Ammon's horn (tissue), 1 donor: Measurements from ENCODE around the gene HAPSTR1.
"Not testable (repeated sequence)": the region's sequence is repeated elsewhere in the genome, so short reads cannot be mapped to it uniquely, and the experiment has no call there.

Experiments
- DNase-seq: peaks from one replicate; pipeline ENCODE4 v3.0.0-alpha.2; 2016; ENCODE audit warnings: low spot score

The HAPSTR1 gene

DNA sequence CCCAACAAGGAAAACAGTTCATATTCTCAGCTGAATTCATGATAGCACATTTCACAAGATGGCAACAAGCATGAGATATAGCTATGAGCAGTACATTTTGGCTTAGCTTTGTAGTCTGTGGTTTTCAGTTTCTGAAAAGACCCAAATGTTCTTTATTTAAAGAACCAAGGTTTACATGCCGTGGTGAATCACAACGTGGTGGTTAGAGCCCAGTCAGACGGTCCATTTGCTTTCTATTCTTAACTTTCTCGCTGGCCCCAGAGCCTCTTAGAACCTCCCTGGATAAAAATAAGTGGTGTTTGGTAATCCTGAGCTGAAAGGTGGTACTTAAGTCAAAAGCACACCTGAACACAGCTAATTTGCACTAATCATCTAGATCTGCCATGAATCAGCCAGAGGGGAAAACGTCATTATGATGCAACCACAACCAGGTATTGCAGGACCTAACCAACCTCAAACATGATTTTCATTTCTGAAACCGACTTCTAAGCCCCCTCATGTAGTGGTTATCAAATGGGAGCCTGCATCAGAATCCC is 18.6 kb upstream of the HAPSTR1 start:
- no peak for DNase-seq

DNA sequence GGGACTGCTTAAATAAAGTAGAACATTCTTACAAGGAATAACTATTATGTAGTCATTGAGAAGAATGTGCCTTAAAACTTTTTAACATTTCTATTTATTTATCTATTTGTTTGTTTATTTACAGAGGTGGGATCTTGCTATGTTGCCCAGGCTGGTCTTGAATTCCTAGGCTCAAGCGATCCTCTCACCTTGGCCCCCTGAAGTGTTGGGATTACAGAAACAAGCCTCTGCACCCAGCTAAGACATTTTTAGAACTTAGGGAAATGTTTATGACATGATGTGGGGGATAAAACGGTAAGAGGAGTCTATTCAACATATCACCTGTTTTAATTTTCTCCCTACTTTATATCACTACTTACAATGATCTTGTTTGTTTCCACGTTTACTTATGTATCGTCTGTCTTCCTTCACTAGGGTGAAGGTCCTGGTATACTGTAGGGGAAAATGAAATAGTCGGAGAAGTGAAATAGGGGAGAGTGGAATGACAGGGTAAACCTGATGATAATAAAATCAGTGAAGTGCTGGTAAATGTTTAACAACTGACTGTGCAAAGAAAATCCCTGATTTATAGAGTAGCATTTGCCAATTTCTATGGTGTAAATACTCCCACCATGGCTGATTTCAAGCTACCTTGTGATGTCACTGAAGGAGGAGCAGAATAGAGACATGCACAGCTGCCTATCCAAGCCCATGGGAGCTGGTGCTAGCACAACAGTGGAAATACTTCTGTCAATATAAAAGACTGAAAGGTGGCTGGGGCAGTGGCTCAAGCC is 16.0 kb upstream of the HAPSTR1 start:
- no peak for DNase-seq

DNA sequence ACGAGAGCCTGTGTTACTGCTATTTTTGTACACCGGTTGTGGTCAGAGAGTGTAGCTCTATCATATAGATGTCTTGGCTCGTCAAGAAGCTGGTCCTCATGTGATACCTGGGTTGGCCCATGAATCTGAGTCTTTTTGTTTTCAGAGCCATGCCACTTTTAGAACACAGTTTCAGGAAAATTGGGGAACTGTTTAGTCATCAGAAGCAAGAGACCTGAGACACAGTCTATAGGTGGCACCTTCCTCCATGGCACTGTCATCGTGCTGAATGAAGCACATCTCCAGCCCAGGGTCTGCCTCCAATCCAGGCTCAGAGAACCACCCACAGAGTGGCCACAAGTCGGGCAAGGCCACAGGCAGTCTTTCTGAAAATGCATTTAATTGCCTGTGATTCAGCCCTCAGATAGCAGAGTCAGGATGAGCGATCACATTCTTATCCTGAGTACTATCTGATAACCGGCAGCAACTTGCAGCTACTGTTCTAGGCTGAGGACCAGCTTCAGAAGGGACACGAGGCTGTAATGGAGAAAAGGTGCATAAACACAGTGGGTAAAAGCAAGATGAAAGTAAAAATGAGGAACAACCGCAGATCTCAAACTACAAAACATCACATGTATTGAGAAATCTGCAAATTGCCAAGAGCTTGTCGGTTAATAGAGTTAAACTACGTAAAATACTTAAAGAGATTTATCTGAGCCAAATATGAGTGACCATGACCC is 14.2 kb upstream of the HAPSTR1 start:
- no peak for DNase-seq

DNA sequence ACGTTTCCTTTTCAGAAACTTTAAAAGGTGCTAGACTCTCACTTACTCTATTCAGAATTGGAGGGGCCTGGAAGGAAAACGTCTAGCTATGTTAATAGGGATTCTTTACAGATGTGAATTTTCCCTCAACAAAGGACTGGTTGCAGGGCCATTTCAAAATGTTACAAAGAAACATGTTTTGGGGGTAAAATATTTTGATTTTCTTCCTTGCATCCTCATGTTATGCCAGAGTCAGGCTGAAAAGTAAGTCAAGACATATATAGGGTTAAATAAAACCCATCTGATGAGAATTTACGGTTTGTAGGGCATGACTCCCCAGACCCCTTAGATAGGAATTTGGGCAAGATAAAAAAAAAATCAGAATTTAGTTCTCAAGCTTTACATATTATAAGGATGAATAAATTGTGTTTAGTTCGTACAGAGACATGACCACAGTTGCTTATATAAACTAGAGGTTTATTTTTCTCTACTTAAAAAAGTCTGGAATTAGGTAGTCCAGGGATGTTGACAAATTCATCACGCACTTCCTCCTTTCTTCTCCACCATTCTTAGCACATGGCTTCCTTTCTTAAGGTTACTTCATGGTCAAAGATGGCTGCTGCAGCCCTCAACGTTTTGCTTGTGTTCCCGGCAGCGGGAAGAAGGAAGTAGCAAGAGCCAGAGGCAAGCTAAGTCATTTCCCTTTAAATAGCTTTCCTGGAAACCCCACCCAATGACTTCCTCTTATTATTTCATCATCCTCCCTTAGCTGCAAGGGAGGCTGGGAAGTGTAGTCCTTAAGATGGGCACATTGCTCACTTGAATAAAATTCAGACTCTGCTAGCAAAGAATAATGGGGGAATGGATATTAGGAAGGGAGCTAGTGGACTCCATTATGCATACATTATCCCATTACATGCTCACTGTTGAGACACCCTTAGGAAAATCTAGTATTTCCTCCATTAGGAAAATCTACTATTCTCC is 12.7 kb upstream of the HAPSTR1 start:
- DNase-seq, result peak; percentile 53

DNA sequence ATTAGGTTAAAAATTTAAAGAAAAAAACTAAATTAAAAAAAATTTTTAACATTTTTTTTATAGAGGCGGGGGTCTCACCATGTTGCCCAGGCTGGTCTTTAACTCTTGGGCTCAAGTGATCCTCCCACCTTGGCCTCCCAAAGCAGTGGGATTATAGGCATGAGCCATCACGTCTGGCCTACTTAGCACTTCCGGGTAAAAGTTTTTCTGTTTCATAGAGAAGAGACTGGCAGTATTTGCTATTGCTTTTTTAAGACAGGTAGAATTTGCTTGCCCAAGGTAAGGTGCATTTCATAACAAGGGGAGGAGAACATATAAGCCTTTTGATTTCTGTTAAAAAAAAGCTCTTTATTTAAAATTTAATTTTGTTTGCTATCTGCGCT is 12.0 kb upstream of the HAPSTR1 start:
- DNase-seq, result no peak

DNA sequence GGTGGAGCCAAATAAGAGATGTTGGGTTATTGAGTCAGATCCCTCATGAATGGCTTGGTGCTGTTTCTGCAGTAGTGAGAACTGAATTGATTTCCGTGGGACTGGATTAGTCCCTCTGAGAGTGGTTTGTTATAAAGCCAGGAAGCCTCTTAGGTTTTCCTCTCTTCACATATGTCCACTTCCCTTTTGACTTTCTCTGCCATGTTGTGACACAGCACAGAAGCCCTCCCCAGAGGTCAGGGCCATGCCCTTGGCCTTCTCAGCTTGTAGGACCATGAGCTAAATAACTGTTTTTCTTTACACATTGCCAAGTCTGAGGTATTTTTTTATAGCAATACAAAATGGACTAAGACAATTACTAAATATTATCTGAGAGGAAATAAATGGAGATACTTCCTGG is 10.3 kb upstream of the HAPSTR1 start:
- no peak for DNase-seq

DNA sequence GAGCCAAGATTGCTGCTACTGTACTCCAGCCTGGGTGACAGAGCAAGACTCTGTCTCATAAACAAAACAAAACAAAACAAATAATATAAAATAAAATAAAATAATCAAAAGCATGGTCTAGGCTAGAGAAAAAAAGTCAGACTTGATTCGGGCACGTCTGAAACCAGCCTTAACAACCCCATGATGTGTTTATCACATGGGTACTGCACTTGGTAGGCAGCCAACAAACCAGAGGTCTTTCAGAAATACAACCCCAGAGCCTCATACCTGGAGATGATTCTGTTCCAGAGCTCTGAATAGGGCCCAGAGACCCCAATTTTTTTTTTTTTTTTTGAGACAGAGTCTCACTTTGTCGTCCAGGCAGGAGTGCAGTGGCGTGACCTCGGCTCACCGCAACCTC is 9.6 kb upstream of the HAPSTR1 start:
- no peak for DNase-seq

DNA sequence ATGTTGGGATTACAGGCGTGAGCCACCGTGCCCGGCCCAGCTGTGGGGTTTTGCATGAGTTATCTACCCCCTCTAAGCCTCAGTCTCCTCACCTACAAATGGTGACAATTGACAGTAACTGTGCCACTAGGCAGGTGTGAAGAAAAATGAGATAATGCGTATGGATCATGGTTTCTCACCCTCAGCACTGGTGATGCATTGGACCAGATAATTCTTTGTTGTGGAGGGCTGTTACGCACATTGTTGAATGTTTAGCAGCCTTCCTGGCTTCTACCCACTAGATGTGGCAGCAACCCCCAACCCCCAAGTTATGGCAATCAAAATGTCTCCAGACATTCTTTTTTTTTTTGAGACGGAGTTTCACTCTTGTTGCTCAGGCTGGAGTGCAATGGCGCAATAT is 9.0 kb upstream of the HAPSTR1 start:
- DNase-seq, result no peak

DNA sequence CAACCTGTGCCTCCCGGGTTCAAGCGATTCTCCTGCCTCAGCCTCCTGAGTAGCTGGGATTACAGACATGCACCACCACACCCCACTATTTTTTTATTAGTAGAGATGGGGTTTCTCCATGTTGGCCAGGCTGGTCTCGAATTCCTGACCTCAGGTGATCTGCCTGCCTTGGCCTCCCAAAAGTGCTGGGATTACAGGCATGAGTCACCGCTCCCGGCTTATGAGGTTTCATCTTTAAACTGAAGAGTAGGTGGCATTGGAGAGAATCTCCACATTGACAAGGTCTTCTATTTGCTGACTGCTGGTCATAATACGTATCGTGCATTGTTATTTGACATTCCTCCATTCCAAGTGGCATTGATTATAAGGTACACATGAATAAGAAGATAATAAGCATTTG is 3.7 kb upstream of the HAPSTR1 start:
- DNase-seq, result not testable (repeated sequence)

DNA sequence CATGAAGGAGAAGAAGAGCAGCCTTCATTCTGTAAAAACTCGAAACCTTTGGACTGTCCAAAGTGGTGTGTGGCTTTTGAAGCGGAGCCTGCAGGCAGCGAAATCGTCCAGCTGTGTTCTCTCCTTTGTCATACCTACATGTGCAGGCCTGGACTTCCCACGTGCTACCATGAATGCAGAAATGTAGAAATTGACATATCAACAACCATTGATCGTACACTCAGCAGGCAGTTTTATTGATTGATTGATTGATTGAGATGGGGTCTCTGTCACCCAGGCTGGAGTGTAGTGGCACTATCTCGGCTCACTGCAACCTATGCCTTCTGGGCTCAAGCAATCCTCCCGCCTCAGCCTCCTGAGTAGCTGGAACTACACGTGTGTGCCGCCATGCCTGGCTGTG is 2.6 kb upstream of the HAPSTR1 start:
- DNase-seq, result no peak

DNA sequence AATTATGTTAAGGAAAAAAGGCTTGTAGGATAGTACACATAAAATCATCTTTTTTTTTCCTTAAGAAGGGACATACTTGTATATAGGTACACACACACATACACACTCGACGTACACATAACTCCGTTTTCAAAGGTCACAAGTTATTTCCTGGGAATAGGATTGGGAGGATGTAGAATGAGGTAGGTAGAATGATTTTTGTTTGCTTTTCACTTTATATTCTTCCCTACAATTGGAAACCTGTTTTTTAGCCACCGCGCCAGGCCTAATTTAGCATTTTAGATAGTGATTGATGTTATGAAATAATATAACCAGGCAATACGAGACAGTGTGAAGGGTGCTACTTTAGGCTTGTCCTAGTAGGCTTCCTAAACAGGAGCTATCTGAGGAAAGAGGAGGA is 1.8 kb upstream of the HAPSTR1 start:
- no peak for DNase-seq

DNA sequence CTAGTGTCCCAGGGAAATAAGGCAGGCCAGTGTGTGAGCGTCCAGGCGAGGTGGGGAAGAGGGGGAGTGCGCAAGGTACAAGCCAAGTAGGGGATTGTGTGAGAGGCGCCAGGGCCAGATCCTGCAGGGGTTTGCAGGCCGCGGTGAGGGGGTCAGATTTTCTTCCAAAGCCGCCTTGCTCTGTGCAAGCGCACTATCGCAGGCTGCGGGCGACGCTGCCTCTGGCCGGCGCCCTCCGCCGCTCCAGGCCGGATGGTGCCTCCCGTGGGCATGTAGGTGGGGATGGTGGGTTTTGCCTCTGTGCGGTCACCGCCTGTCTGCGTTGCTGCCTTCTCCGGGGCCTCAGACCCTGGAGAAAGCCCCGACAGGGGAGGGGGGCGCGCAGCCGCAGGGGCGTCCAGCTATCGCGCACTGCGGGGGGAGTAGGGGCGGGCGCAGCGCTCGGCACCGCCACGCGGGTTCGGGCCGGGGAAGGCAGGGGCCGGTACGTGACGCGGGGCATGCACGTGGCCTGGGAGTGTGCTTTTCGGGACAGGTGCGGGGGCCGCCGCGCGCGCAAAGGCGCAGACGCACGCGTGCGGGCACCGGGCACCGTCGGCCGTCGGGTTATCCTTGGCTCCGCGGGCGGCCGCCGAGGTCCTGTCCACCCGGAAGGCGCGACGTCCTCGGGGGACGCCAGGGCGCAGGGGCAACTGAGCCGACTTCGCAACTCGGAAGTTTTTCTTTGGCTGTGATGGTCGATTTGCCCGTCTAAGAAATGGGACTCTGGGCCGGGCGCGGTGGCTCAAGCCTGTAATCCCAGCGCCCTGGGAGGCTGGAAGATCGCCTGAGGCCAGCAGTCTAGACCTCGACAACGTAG is 1.1 kb upstream of the HAPSTR1 start:
- DNase-seq, result peak; percentile 25

DNA sequence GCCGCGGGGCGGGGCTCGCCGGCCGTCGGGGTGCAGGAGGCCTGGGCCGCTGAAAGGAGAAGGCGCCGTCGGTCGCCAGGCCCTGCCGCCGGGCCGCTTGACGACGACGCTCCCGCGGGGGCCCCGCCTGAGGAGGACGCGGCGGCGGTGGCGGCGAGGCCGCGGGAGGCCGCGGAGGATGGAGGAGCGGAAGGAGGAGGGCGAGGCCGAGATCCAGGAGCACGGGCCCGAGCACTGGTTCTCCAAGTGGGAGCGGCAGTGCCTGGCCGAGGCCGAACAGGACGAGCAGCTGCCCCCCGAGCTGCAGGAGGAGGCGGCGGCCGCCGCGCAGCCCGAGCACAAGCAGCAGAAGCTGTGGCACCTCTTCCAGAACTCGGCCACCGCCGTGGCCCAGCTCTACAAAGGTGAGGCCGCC is 430 bp downstream of the HAPSTR1 start:
- DNase-seq, result peak; percentile 24

DNA sequence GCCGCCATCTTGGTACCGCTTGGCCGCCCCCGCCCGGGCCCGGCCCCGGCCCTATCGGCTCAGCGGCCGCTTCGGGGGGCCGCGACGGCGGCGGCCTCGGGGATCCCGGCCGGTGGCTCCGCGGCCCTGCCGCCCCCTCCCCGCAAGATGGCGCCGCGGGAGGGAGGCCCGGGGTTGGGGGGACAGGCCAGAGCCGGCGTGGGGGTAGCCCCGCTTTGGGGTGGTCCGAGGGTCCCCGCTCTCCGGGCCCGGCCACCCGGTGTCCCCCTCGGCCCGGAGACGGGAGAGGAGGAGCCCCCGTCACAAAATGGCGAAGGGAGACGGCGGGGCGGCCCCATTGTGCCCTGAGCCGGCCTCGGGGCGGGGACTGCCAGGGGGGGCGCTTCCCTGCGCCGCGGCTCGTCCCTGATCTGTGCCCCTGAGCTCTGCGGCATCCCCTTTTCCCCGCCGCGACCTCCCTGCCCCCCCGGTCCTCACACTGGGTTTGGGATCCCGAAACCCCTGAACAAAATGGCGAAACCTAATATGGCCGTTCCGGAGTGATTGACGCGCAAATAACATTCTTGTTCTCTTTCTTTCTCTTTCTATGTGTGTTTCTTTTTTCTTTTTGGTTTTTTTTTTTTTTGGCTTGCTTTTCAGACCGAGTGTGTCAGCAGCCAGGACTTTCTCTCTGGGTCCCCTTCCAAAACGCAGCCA is 986 bp downstream of the HAPSTR1 start:
- peak; percentile 23 for DNase-seq

DNA sequence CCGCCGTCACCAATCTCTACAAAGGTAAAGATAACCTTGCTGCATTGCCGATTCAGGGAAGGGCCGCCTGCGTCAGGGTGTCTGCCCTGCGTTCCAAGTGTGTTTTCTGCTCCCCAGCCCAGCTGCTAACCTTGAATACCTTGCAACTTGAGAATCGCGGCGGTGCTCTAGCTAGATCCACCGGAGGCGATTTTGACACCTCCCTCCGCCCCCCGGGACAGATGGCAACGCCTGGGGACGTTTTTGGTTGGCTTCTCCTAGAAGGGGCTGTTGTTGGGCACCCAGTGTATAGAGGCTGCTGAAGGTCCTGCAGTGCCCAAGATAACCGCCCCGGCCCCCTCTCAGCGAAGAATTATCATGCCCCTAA is 1.5 kb downstream of the HAPSTR1 start:
- no peak for DNase-seq

DNA sequence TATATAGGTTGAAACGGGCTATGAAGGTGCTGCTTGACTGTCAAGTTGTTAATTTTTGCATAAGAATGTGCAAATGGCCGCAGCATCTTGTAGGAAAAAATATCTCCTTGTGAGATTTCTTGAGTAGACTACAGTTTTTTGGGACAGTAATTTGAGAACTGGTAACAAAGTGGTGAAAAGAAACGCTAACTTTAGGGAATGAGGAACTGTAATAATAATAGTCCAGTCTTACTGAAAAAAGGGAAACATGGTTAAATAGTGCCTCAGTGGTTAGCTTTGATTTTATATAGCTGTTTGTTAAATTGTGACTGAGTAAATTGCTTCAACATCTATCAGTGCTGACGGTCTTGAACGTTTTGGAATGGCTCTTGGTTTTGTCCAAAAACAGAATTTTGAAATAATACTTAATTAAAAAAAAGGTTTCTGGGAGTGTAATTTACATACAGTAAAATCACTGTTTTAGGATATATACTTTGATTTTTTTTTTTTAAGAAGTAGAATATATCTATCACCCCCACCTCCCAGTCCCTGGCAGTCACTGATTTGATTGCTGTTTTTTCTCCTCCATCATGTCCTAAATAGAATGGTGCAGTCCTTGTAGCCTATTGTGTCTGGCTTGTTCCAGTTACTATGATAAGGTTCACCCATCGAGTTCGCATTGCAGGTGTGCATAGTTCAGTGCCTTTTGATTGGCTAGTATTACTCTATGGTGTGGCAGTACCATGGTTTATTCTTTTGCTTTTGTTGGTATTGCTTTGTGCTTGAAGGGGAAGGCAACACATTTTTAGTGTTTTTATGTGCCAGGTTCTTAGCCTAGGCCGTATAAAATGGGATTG is 2.8 kb downstream of the HAPSTR1 start:
- no peak for DNase-seq

DNA sequence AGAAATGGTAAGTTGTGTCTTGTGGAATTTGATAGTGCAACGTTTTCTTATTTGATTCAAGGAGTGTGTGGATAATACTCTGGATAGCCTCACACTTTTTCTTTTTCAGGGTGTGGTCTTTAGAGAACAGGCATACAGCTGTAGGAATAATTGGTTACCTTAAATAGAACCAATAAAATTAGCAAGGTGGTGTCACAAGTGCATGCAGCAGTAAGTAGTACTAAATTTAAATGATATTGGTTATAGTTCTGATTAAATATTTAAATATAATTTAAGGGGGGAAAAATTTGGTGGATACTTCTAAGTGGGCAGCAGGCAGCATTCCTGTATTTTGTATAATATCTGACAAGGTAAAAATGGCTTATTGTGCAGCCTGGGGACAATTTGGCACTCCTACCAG is 3.7 kb downstream of the HAPSTR1 start:
- no peak for DNase-seq

DNA sequence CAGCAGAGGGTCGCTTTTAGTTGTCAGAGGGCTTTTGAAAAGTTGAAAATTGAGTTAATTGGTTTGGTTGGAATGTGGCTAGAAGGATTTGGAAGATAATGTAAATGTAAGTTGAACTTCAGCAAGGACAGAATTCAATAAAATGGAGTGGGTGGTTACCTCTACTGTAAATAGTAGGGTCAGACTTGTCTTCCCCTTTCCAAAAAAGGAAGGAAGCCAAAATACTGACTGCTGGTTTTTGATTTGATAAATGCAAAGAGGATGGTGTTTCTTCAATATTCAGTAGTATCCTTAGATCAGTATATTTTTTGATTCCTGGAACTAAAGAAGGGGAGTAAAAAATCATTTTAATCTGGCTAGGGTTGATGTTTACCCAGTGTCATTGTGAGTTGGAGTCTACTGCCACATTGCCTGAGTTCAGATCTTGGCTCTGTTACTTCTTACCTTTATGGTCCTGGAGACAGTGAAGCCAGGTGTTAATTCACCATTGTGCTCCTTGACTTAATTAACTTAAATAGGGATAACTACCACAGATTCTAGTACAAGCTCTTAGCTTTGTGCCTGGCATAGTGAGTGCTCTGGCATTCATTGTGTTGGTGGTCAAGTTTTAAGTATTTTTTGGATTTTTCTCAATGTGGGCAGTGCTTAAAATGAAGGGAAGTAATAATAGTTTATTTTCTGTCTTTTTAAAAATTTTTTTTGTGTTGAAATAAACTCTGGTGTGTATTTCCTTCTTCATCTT is 4.4 kb downstream of the HAPSTR1 start:
- DNase-seq, result no peak

DNA sequence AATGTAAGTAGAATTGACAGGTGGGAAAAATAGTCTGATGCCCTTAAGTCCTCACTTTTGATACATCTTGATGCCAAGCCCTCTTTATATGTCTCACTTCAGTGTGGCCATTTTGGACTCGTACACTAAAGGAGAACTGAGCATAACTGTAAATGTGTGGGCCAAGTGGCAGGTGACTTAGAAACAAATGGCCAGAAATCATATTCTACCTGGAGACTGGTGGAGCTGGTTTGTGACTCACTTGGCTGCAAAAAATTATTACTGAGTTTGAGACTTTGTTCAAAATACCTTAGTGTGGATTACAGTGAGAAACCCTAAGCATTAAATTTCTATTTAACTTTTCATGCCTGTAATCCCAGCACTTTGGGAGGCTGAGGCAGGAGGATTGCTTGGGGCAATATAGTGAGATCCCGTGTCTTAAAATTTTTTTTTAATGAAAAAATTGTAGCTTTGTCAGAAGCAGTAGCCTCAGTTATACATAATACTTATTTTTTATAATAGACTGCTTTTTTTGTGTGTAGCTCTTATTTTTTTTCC is 5.0 kb downstream of the HAPSTR1 start:
- no peak for DNase-seq
